ENCODE measurements around the gene GNG3. TPM values are rescaled to one million over a fixed set of nuclear protein-coding genes. Genes with fewer than 3 reads are reported as not detected.
A peak's percentile ranks its signal among the peaks of the same experiment; 100 is the strongest.

The GNG3 gene
- total RNA-seq, 1 experiment from 2014 or later = not detected

GRCh38 chr11:62706850-62707247 is 627 bp upstream of the GNG3 start:
- ATAC-seq = no peak; the same call in 1 of the 2 replicates
- peaks cover 6% of the 10 kb centered on the region for H3F3A ChIP-seq (ENCODE audit: low read length, unreplicated experiment)
- CTCF ChIA-PET = interaction anchor here (0.6 to 1.7 kb wide), 2 partner anchors 13 to 26 kb away, joined by 4 to 11 read pairs; no protein-coding TSS in a partner anchor
- 0 out of 2 replicates have a peak, but pooled peaks cover 5% of the 10 kb centered on the region for H3K79me2 ChIP-seq (ENCODE audit: low read length)
- peak overlapping the region; percentile 76; the same call in 1 of the 2 replicates for H2AFZ ChIP-seq (ENCODE audit: low read length)
- H3K27me3 ChIP-seq (ENCODE audit: low read length) = no peaks in the 10 kb centered on the region
- H4K20me1 ChIP-seq (ENCODE audit: low read length) = no peaks in the 10 kb centered on the region
- peaks cover 22% of the 10 kb centered on the region for H3K36me3 ChIP-seq (ENCODE audit: low read depth, low read length)
- H3K9me2 ChIP-seq (replicated peaks; ENCODE audit: low read length) = no peaks in the 10 kb centered on the region
- no peak overlapping the region for H3K27ac ChIP-seq (ENCODE audit: low read length)
- POLR2A ChIA-PET (ENCODE audit: unreplicated experiment) = interaction anchor here (0.6 to 0.7 kb wide), 6 partner anchors 47 to 154 kb away, joined by 3 to 11 read pairs (median 5); partner anchors contain the start of genes TAF6L and ZBTB3
- H3K9ac ChIP-seq (ENCODE audit: low read length) = no peak overlapping the region
- TF ChIP-seq EZH2phosphoT487 (IDR thresholded peaks at IDR 0.05; ENCODE audit: borderline replicate concordance, low read length) (no peak), EZH2 (IDR thresholded peaks at IDR 0.05; ENCODE audit: low read length, unreplicated experiment) (no peak), CTCF (conservative IDR thresholded peaks at IDR 0.05; ENCODE audit: low read depth, low read length) (no peak)
- peak; percentile 21 for DNase-seq
- H3K4me3 ChIP-seq (ENCODE audit: low read length) = no peak overlapping the region; the same call in 1 of the 2 replicates
- no peaks in the 10 kb centered on the region for H3K9me3 ChIP-seq (ENCODE audit: low read length)
- no TSS peak for BruUV-seq (replicated peaks)
- intact Hi-C loops (cut with micrococcal nuclease) = loop anchor here (2.0 kb wide), 1 partner anchor 22 kb away; the partner anchor contains the start of gene TTC9C
- H3K4me2 ChIP-seq (ENCODE audit: low read length) = peak overlapping the region; percentile 89
- peaks cover 17% of the 10 kb centered on the region for H3K4me1 ChIP-seq (ENCODE audit: insufficient read depth, low read length)

- Histone ChIP-seq H3K36me3 (ENCODE audit: low read depth, low read length) (peaks cover 36% of the 10 kb centered on the region), H3K9ac (ENCODE audit: low read length) (no peak overlapping the region), H3K4me2 (ENCODE audit: low read length) (no peak overlapping the region), H3K4me1 (ENCODE audit: insufficient read depth, low read length) (peaks cover 17% of the 10 kb centered on the region), H2AFZ (ENCODE audit: low read length) (no peak overlapping the region), H3K4me3 (ENCODE audit: low read length) (no peak overlapping the region), H3K27ac (ENCODE audit: low read length) (no peak overlapping the region), H3K27me3 (ENCODE audit: low read length) (no peaks in the 10 kb centered on the region), H3K79me2 (ENCODE audit: low read length) (0 out of 2 replicates have a peak, but pooled peaks cover 5% of the 10 kb centered on the region), H4K20me1 (ENCODE audit: low read length) (no peaks in the 10 kb centered on the region), H3F3A (ENCODE audit: low read length, unreplicated experiment) (peaks cover 6% of the 10 kb centered on the region), H3K9me2 (replicated peaks; ENCODE audit: low read length) (no peaks in the 10 kb centered on the region), H3K9me3 (ENCODE audit: low read length) (no peaks in the 10 kb centered on the region)
- TF ChIP-seq EZH2phosphoT487 (IDR thresholded peaks at IDR 0.05; ENCODE audit: borderline replicate concordance, low read length) (no peak), EZH2 (IDR thresholded peaks at IDR 0.05; ENCODE audit: low read length, unreplicated experiment) (no peak), CTCF (conservative IDR thresholded peaks at IDR 0.05; ENCODE audit: low read depth, low read length) (no peak)
- intact Hi-C loops (cut with micrococcal nuclease) = no loop called here
- POLR2A ChIA-PET (ENCODE audit: unreplicated experiment) = no interaction called here
- BruUV-seq (replicated peaks) = no TSS peak
- DNase-seq (no peak), ATAC-seq (no peak)
- CTCF ChIA-PET = no interaction called here
Observed at GRCh38 chr11:62708392-62708791, 916 bp downstream of the GNG3 start.

GRCh38 chr11:62708793-62709192 is 1.3 kb downstream of the GNG3 start:
- no peak for DNase-seq
- H3F3A ChIP-seq (ENCODE audit: low read length, unreplicated experiment) = peaks cover 6% of the 10 kb centered on the region
- H3K9me3 ChIP-seq (ENCODE audit: low read length) = no peaks in the 10 kb centered on the region
- no TSS peak for BruUV-seq (replicated peaks)
- no peaks in the 10 kb centered on the region for H3K27me3 ChIP-seq (ENCODE audit: low read length)
- H3K79me2 ChIP-seq (ENCODE audit: low read length) = 0 out of 2 replicates have a peak, but pooled peaks cover 5% of the 10 kb centered on the region
- no peak overlapping the region for H3K9ac ChIP-seq (ENCODE audit: low read length)
- no peak overlapping the region for H3K4me3 ChIP-seq (ENCODE audit: low read length)
- no peak for ATAC-seq
- no peaks in the 10 kb centered on the region for H3K9me2 ChIP-seq (replicated peaks; ENCODE audit: low read length)
- peaks cover 40% of the 10 kb centered on the region for H3K36me3 ChIP-seq (ENCODE audit: low read depth, low read length)
- CTCF ChIA-PET = no interaction called here
- POLR2A ChIA-PET (ENCODE audit: unreplicated experiment) = no interaction called here
- H3K4me2 ChIP-seq (ENCODE audit: low read length) = no peak overlapping the region
- H3K27ac ChIP-seq (ENCODE audit: low read length) = no peak overlapping the region
- H3K4me1 ChIP-seq (ENCODE audit: insufficient read depth, low read length) = peaks cover 17% of the 10 kb centered on the region
- TF ChIP-seq EZH2phosphoT487 (IDR thresholded peaks at IDR 0.05; ENCODE audit: borderline replicate concordance, low read length) (no peak), CTCF (conservative IDR thresholded peaks at IDR 0.05; ENCODE audit: low read depth, low read length) (no peak), EZH2 (IDR thresholded peaks at IDR 0.05; ENCODE audit: low read length, unreplicated experiment) (no peak)
- intact Hi-C loops (cut with micrococcal nuclease) = no loop called here
- H4K20me1 ChIP-seq (ENCODE audit: low read length) = no peaks in the 10 kb centered on the region
- no peak overlapping the region for H2AFZ ChIP-seq (ENCODE audit: low read length)
